Measurements from ENCODE around the gene PLXNC1. TPM values are rescaled to one million over a fixed set of nuclear protein-coding genes. Genes with fewer than 3 reads are reported as not detected.
A peak's percentile ranks its signal among the peaks of the same experiment; 100 is the strongest.

Gene PLXNC1
- total and polyA plus RNA-seq, 8 donors, result 7.3 to 55.9 (median 11.1) TPM

DNA sequence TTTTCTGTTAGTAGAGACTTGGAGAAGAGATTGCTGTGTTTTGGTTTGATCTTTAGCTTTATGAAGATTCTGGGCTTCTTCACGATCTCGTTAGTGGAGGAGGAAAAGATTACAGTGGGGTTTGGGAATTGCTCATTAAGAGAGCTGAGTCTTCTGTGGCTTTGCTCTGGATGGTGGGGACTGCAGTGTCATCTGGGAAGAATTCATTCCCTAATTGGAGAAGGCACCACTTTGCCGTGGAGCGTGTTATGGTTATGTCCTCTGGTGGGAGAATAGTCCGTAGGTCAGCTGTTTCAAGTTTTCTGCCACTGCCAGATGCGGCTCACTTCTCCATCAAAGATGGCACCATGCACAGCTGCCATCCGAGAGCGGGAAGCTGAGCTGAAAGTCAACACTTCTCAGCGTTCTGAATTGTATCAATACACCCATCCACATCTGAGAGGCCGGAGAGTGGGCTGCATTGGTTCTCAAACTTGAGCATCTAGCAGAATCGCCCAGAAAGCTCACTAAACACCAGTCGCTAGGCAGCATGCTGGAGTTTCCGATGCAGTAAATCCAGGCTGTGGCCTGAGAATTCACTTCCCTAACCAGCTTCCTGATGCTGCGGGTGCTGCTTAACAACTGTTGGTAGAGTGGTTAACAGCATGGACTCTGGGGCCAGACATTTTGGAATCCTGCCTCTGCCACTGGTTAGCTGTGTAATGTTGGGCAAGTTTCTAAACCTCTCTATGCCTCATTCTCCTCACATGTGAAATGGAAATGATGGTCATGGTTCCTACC is 117.8 kb downstream of the PLXNC1 start:
- DNase-seq (no peak), ATAC-seq (no peak)
- TF ChIP-seq, protein P1, sequence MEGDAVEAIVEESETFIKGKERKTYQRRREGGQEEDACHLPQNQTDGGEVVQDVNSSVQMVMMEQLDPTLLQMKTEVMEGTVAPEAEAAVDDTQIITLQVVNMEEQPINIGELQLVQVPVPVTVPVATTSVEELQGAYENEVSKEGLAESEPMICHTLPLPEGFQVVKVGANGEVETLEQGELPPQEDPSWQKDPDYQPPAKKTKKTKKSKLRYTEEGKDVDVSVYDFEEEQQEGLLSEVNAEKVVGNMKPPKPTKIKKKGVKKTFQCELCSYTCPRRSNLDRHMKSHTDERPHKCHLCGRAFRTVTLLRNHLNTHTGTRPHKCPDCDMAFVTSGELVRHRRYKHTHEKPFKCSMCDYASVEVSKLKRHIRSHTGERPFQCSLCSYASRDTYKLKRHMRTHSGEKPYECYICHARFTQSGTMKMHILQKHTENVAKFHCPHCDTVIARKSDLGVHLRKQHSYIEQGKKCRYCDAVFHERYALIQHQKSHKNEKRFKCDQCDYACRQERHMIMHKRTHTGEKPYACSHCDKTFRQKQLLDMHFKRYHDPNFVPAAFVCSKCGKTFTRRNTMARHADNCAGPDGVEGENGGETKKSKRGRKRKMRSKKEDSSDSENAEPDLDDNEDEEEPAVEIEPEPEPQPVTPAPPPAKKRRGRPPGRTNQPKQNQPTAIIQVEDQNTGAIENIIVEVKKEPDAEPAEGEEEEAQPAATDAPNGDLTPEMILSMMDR (IDR thresholded peaks at IDR 0.05), result no peak
- Histone ChIP-seq H3K4me1 (peaks cover 23 to 62% of the 10 kb centered on the region in 2 donors), H3K9me3 (no peaks in the 10 kb centered on the region), H3K4me3 (no peak overlapping the region), H3K27ac (peak overlapping the region; percentile 50 to 71), H3K36me3 (peaks cover 0 to 20% of the 10 kb centered on the region in 2 donors), H3K27me3 (no peaks in the 10 kb centered on the region)
- intact Hi-C loops (cut with DNase I), result no loop called here

DNA sequence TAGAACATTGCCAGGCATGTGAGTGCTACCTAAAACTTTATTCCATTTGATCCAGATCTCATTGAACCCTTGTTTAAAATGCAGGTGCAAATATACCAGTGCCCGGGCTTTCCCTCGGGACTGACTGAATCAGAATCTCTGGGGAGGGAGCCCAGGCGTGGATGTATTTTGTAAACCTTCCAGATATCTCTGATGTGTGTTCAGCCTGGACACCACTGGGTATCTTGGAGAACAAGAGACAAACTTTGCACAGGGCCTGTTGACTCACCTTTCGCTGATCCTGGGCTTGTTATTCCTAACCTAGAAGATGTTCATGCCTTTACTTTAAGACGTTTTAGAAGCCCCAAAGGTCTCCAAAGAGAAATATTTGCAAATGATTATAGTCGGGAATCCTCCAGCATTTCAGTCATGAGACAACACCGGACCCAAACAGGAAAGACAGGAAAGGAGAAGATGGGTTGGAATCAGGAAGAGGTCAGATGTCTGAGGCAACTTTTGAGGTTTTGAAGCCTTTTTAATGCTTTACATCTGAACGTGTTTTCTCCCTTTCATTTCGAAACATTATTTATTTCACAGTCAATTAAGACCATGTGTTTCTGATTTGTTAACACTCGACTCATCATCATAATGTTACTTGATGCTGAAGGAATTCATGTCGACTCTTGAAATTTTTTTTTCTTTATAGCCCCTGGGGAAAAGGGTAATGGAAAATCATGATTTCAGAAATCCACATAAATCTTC is 118.6 kb downstream of the PLXNC1 start:
- DNase-seq, result peak in 2 of 4 donors; percentile 61 to 79
- no peak overlapping the region for H3K4me3 ChIP-seq

DNA sequence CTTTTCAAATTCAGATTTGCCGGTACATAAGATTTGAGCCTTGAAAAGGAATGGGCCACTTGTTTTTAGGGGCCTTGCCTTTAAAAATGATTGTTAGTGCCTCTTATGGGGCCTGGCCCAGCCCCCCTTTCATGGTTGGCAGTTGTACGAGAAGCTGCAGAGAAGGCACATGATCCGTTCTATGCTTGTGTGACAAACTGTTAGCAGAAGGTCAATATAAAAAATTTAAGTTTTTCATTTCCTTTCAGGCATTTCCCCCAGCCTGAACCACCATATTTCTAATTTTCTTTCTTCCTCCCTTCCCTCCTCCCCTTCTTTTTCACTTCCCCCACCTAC is 119.1 kb downstream of the PLXNC1 start:
- ATAC-seq, result no peak
- Histone ChIP-seq H3K27ac (peak overlapping the region; percentile 50 to 71), H3K36me3 (peaks cover 0 to 22% of the 10 kb centered on the region in 2 donors), H3K4me1 (peaks cover 14 to 49% of the 10 kb centered on the region in 2 donors), H3K4me3 (no peak overlapping the region), H3K27me3 (no peaks in the 10 kb centered on the region), H3K9me3 (no peaks in the 10 kb centered on the region)
- DNase-seq, result peak in 1 of 4 donors; percentile 63
- intact Hi-C loops (cut with DNase I), result no loop called here
- TF ChIP-seq, protein P1 (IDR thresholded peaks at IDR 0.05), result no peak

More for the DNA sequence above, 118.6 kb downstream of the PLXNC1 start:
- TF ChIP-seq, protein P1 (IDR thresholded peaks at IDR 0.05), result no peak
- peaks cover 15 to 54% of the 10 kb centered on the region in 2 donors for H3K4me1 ChIP-seq
- peaks cover 0 to 19% of the 10 kb centered on the region in 2 donors for H3K36me3 ChIP-seq
- no peaks in the 10 kb centered on the region for H3K9me3 ChIP-seq
- ATAC-seq, result no peak
- peak overlapping the region; percentile 50 to 71 for H3K27ac ChIP-seq
- intact Hi-C loops (cut with DNase I), result no loop called here
- H3K27me3 ChIP-seq, result no peaks in the 10 kb centered on the region

DNA sequence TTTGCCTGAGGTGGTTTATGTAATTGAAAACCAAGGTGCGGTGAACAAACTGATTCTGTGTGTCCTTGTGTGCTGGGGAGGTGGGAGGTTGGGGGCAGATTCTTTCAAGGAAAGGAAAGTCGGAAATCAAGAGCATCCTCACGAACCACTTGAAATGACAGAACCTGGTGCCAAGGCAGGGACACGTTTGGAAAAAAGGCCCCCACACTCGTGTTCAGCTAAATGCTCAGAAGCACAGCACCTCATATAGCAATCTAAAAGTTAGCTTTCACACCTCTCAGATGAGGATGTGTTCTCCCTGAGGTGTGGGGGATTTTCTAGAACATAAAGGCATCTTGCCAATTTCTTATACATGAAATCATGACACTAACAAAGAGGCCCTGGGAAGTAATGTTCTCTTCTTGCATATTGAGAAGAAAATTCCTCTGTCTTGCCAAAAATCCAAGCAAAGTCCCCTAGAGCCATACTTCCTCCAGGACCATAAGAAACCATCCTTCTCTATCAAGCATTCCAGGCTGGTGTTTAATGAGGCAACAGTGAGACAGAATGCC is 119.6 kb downstream of the PLXNC1 start:
- H3K27me3 ChIP-seq, result no peaks in the 10 kb centered on the region
- peaks cover 10 to 44% of the 10 kb centered on the region in 2 donors for H3K4me1 ChIP-seq
- intact Hi-C loops (cut with DNase I), result no loop called here
- peak overlapping the region; percentile 50 to 71 for H3K27ac ChIP-seq
- no peak for ATAC-seq
- H3K36me3 ChIP-seq, result peaks cover 0 to 26% of the 10 kb centered on the region in 2 donors
- no peak overlapping the region for H3K4me3 ChIP-seq
- H3K9me3 ChIP-seq, result no peaks in the 10 kb centered on the region
- no peak for DNase-seq
- TF ChIP-seq, protein P1 (IDR thresholded peaks at IDR 0.05), result no peak
